Upper lobe of left lung (tissue), 6 donors: Measurements from ENCODE around the gene ACRBP. TPM values are rescaled to one million over a fixed set of nuclear protein-coding genes. Genes with fewer than 3 reads are reported as not detected.

ENCODE experiments used
- ATAC-seq, 2 donors: fragments of 200-7000 bp; cut with Tn5 transposase; one replicate each; pipeline ENCODE4 v1.9.1; 2022; ENCODE audit warnings: mild to moderate bottlenecking in 2 of 2, moderate library complexity in 2 of 2; ENCODE audit not compliant: low FRiP score in 2 of 2
- DNase-seq, 2 donors: peaks; one replicate each; pipeline ENCODE4 v3.0.0-alpha.2; 2019 to 2020
- H3K27ac ChIP-seq, 4 donors: fragments of 200-600 bp; sonication (generic); one replicate each; pipeline ENCODE4 v1.5.1; 2016 to 2019
- H3K27me3 ChIP-seq, 4 donors: fragments of 200-600 bp; sonication (generic); one replicate each; pipeline ENCODE4 v1.5.1; 2017 to 2019
- H3K36me3 ChIP-seq, 4 donors: fragments of 200-600 bp; sonication (generic); one replicate each; pipeline ENCODE4 v1.5.1; 2016 to 2019
- H3K4me1 ChIP-seq, 4 donors: fragments of 200-600 bp; sonication (generic); one replicate each; pipeline ENCODE4 v1.5.1; 2018 to 2019
- H3K4me3 ChIP-seq, 4 donors: fragments of 200-600 bp; sonication (generic); one replicate each; pipeline ENCODE4 v1.5.1; 2017 to 2019; ENCODE audit warnings: mild to moderate bottlenecking in 2 of 4, moderate library complexity in 1 of 4
- H3K9me3 ChIP-seq, 4 donors: fragments of 200-600 bp; sonication (generic); one replicate each; pipeline ENCODE4 v1.5.1; 2018 to 2019
- EP300 ChIP-seq, 4 donors: sonication (generic); formaldehyde crosslinking; IDR thresholded peaks; one replicate each; pipeline ENCODE4 v1.5.1; 2017; ENCODE audit warnings: antibody characterized with exemption in 4 of 4, control low read depth in 2 of 4
- POLR2A ChIP-seq, 4 donors: fragments of 450-650 bp; IDR thresholded peaks; one replicate each; pipeline ENCODE4 v1.5.1; 2016 to 2017; ENCODE audit warnings: antibody characterized with exemption in 4 of 4, mild to moderate bottlenecking in 2 of 4
- POLR2AphosphoS5 ChIP-seq, 2 donors: sonication (generic); formaldehyde crosslinking; IDR thresholded peaks; one replicate each; pipeline ENCODE4 v1.5.1; 2017; ENCODE audit warnings: antibody characterized with exemption in 2 of 2
- WGBS, 2 donors: methylation state at CpG; one replicate each; pipeline ENCODE4 v1.1.5; 2017 to 2018; 5-methylcytosine and 5-hydroxymethylcytosine counted together
- total RNA-seq, 6 donors: library from RNA; depleted of rRNA in 4 of 6; stranded (reverse); fragments of >200 nt in 4 of 6; gene quantifications; one replicate each; pipeline versions ENCODE4 v1.1.0 to v1.2.1, GENCODE V29; 2016 to 2021
- TF ChIP-seq, protein P1 (sequence below), 6 experiments: fragments of 450-650 bp in 4 of 6; fragments of 200-600 bp in 2 of 6; sonication (generic) in 2 of 6; IDR thresholded peaks; one replicate each; pipeline ENCODE4 v1.5.1; 2016 to 2019; ENCODE audit warnings: antibody characterized with exemption in 6 of 6
- donor health status: DM: no; HTN: no; CAD: no; lungs with moderate emphysema.
- donor health status: DM: no; HTN: yes; CAD: no; lungs with severe emphysema.

ACRBP gene
- total RNA-seq, 6 donors from 2014 or later, result 1.8 to 12.6 (median 5.9) TPM

GRCh38 chr12:6666211-6666610, 19.0 kb upstream of the ACRBP start:
- no peak for ATAC-seq
- no peak for TF ChIP-seq EP300 (IDR thresholded peaks at IDR 0.05)
- TF ChIP-seq, protein P1, sequence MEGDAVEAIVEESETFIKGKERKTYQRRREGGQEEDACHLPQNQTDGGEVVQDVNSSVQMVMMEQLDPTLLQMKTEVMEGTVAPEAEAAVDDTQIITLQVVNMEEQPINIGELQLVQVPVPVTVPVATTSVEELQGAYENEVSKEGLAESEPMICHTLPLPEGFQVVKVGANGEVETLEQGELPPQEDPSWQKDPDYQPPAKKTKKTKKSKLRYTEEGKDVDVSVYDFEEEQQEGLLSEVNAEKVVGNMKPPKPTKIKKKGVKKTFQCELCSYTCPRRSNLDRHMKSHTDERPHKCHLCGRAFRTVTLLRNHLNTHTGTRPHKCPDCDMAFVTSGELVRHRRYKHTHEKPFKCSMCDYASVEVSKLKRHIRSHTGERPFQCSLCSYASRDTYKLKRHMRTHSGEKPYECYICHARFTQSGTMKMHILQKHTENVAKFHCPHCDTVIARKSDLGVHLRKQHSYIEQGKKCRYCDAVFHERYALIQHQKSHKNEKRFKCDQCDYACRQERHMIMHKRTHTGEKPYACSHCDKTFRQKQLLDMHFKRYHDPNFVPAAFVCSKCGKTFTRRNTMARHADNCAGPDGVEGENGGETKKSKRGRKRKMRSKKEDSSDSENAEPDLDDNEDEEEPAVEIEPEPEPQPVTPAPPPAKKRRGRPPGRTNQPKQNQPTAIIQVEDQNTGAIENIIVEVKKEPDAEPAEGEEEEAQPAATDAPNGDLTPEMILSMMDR (IDR thresholded peaks at IDR 0.05), result no peak
- TF ChIP-seq POLR2A (IDR thresholded peaks at IDR 0.05), result no peak
- no peak for TF ChIP-seq POLR2AphosphoS5 (IDR thresholded peaks at IDR 0.05)
- 94 to 100% methylated on average over 2 of the region's 2 CpGs for WGBS, 2 donors
- H3K27me3 ChIP-seq, result no peaks in the 10 kb centered on the region
- peaks cover 30 to 57% (median 46%) of the 10 kb centered on the region in 4 donors for H3K36me3 ChIP-seq
- no peak overlapping the region for H3K27ac ChIP-seq
- peaks cover 12 to 13% (median 12%) of the 10 kb centered on the region in 4 donors for H3K4me1 ChIP-seq
- no peak for DNase-seq
- no peak overlapping the region for H3K4me3 ChIP-seq
- H3K9me3 ChIP-seq, result no peaks in the 10 kb centered on the region

- WGBS, 2 donors, result 55 to 76% methylated on average over 2 of the region's 2 CpGs
- Histone ChIP-seq H3K9me3 (no peaks in the 10 kb centered on the region), H3K36me3 (peaks cover 16 to 44% (median 33%) of the 10 kb centered on the region in 4 donors), H3K27ac (no peak overlapping the region), H3K4me3 (no peak overlapping the region), H3K4me1 (peaks cover 12 to 14% (median 12%) of the 10 kb centered on the region in 4 donors), H3K27me3 (no peaks in the 10 kb centered on the region)
- DNase-seq (no peak), ATAC-seq (no peak)
- TF ChIP-seq, protein P1 (IDR thresholded peaks at IDR 0.05), result no peak
- TF ChIP-seq POLR2AphosphoS5 (IDR thresholded peaks at IDR 0.05), result no peak
- TF ChIP-seq EP300 (IDR thresholded peaks at IDR 0.05), result no peak
- no peak for TF ChIP-seq POLR2A (IDR thresholded peaks at IDR 0.05)
Measured at GRCh38 chr12:6664902-6665301, 17.7 kb upstream of the ACRBP start.

DNA sequence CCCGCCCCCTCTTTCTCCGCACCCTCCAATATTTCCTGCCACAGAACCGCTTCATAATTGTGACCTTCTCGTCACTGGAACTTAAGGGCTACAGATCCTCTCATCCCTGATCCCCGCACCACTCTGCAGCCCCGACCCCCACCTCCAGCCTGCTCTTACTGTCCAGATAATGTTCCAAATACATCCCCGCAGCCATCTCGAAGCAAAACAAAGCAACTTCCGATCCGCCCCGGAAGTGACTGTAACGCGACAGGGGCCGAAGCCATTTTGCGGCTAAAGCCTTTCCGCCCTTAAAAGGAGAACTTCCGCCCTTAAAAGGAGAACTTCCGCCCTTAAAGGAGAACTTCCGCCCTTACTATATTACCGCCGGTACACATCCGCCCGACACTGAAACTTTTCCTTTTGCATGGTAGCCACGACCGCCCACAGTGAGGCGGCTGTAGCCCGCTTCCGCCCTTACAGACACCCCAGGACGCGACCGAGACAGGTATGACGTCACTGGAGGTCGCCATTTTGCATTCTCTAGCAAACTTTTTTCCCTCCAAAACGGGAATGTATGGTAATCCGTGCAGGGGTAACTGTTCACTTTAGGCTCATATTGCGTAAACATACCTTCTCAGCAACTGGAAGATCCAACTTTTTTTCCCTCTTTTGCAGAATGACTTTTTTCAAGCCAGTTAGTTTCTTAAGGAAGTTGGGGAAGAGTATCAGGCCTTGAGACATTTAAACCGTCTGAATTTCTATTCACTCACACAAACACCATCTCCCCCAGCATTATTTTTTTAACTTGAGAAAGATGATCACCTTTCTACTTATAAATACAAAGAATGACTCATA, 15.9 kb upstream of the ACRBP start, which contains the start of gene ING4:
Gene ING4, minus strand, starts transcription at position 214 of the 837 bp plus-strand sequence. Its CDS starts 18 bp downstream, at position 196.
- DNase-seq (peak; percentile 96 to 99), ATAC-seq (peak; percentile 100)
- Histone ChIP-seq H3K9me3 (no peaks in the 10 kb centered on the region), H3K4me1 (peaks cover 12 to 14% (median 12%) of the 10 kb centered on the region in 4 donors), H3K27me3 (no peaks in the 10 kb centered on the region), H3K27ac (peak within 1 kb of the TSS; percentile 68 to 87 (median 84)), H3K4me3 (peak within 1 kb of the TSS; percentile 70 to 89 (median 76)), H3K36me3 (peaks cover under 1 to 31% (median 17%) of the 10 kb centered on the region in 4 donors)
- WGBS, 2 donors, result 2% methylated on average over 35 to 37 of the region's 37 CpGs
- TF ChIP-seq, protein P1 (IDR thresholded peaks at IDR 0.05), result peak in 1 of 6 experiments; percentile 4
- peak in 2 of 4 donors; percentile 51 to 52 for TF ChIP-seq EP300 (IDR thresholded peaks at IDR 0.05)
- TF ChIP-seq POLR2AphosphoS5 (IDR thresholded peaks at IDR 0.05), result peak; percentile 77 to 89
- peak in 2 of 4 donors; percentile 21 to 62 for TF ChIP-seq POLR2A (IDR thresholded peaks at IDR 0.05)

DNA sequence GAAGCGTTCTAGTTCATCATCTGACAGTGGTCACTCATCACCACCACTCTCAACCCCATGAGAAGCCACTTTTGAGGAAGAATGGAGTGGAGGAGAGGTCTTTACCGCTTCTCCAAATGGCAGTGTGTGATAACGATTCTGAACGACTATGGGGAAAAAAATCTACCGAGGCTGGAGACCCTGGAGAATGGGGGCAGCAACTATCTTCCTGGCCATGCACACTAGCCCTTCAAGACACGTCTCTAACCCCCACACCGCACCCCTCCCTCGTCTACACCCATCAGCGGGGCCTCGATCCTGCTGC, 15.3 kb upstream of the ACRBP start:
- no peak for DNase-seq
- peak; percentile 23 to 72 for ATAC-seq

More for the DNA sequence above, 15.3 kb upstream of the ACRBP start:
- peaks cover 0 to 31% (median 14%) of the 10 kb centered on the region in 4 donors for H3K36me3 ChIP-seq
- 0 to 1% methylated on average over 10 of the region's 10 CpGs for WGBS, 2 donors
- no peak for TF ChIP-seq POLR2A (IDR thresholded peaks at IDR 0.05)
- TF ChIP-seq, protein P1 (IDR thresholded peaks at IDR 0.05), result no peak
- TF ChIP-seq EP300 (IDR thresholded peaks at IDR 0.05), result no peak
- no peak for TF ChIP-seq POLR2AphosphoS5 (IDR thresholded peaks at IDR 0.05)
- no peaks in the 10 kb centered on the region for H3K9me3 ChIP-seq
- peak overlapping the region; percentile 70 to 89 (median 76) for H3K4me3 ChIP-seq
- peaks cover 12 to 14% (median 12%) of the 10 kb centered on the region in 4 donors for H3K4me1 ChIP-seq
- peak overlapping the region; percentile 68 to 87 (median 78) for H3K27ac ChIP-seq
- no peaks in the 10 kb centered on the region for H3K27me3 ChIP-seq
